ENCODE data around the gene TNFRSF18.
A peak's percentile ranks its signal among the peaks of the same experiment; 100 is the strongest.

TNFRSF18 gene

GRCh38 chr1:1215080-1215676 lies 8.8 kb upstream of the TNFRSF18 start:
- no peak for TF ChIP-seq GABPA (IDR thresholded peaks at IDR 0.05; ENCODE audit: low read depth)
- no peak for TF ChIP-seq POLR2AphosphoS5 (IDR thresholded peaks at IDR 0.05; ENCODE audit: low read depth)
- no peak for TF ChIP-seq REST (IDR thresholded peaks at IDR 0.05; ENCODE audit: insufficient replicate concordance, low read depth)
- TF ChIP-seq SPI1 (IDR thresholded peaks at IDR 0.05; ENCODE audit: borderline replicate concordance, low read depth), result no peak
- TF ChIP-seq, protein P1, sequence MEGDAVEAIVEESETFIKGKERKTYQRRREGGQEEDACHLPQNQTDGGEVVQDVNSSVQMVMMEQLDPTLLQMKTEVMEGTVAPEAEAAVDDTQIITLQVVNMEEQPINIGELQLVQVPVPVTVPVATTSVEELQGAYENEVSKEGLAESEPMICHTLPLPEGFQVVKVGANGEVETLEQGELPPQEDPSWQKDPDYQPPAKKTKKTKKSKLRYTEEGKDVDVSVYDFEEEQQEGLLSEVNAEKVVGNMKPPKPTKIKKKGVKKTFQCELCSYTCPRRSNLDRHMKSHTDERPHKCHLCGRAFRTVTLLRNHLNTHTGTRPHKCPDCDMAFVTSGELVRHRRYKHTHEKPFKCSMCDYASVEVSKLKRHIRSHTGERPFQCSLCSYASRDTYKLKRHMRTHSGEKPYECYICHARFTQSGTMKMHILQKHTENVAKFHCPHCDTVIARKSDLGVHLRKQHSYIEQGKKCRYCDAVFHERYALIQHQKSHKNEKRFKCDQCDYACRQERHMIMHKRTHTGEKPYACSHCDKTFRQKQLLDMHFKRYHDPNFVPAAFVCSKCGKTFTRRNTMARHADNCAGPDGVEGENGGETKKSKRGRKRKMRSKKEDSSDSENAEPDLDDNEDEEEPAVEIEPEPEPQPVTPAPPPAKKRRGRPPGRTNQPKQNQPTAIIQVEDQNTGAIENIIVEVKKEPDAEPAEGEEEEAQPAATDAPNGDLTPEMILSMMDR (IDR thresholded peaks at IDR 0.05; ENCODE audit: insufficient read depth, low read length), result no peak
- H3K27ac ChIP-seq (replicated peaks), result no peak overlapping the region
- no peaks in the 10 kb centered on the region for H3K27me3 ChIP-seq (ENCODE audit: insufficient read depth, poor library complexity, severe bottlenecking)
- H3K4me3 ChIP-seq (replicated peaks; ENCODE audit: insufficient read depth, low read length), result no peak overlapping the region
- DNase-seq (ENCODE audit: low read depth in 1 of 2, low spot score in 1 of 2), result no peak

DNA sequence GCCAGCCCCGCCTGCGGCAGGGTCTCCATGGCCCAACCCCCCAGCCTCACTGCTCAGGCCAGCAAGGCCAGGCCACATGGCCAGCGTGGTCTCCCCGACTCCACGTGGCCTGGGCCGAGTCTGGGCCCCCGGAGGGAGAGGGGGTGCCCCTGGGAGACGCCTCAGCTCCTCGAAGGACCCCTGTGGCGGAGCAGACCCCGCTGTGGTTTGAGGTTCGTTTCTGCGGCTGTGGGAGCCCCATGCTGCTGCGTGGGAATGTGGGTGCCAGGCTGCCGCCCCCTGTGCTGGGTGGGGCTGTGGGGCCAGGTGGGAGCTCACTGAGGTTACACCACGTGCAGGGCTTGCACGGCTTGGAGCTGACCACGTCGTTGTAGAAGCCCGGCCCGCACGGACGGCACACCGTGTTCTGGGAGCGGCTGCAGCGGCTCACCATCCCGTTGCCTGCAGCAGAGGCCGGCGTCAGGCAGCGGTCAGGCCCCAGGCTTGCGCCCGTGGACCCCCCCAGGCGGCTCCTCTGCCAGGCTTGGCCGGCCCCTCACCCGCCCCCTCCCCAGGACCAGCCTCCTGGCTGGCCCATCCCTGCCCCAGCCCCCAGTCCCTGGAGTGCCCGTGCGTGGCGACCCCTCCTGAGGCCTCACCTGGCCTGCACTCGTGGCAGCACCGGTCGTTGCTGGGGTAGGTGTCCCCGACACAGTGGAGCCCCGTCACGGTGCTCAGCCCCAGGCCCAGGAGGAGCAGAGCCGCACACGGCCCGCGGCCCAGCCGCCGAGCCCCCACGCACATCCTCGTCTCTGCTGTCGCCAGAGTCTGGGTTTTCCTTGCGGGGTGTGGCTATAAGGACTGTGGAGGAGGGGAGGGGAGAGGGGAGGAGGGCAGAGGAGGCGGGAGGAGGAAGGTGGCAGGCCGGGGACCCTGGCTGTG lies 7.2 kb upstream of the TNFRSF18 start, which contains the start of gene TNFRSF4:
TNFRSF4 (minus strand) TSS at position 809 of the 921 bp plus-strand sequence; CDS start at position 783, 26 bp downstream.
- H3K27me3 ChIP-seq (ENCODE audit: insufficient read depth, poor library complexity, severe bottlenecking), result peaks cover 1% of the 10 kb centered on the region
- DNase-seq (ENCODE audit: low read depth in 1 of 2, low spot score in 1 of 2), result peak in 1 of 2 experiments; percentile 18
- H3K27ac ChIP-seq (replicated peaks), result no peak within 1 kb of the TSS
- TF ChIP-seq, protein P1 (IDR thresholded peaks at IDR 0.05; ENCODE audit: insufficient read depth, low read length), result no peak
- TF ChIP-seq GABPA (IDR thresholded peaks at IDR 0.05; ENCODE audit: low read depth), result no peak
- TF ChIP-seq SPI1 (IDR thresholded peaks at IDR 0.05; ENCODE audit: borderline replicate concordance, low read depth), result no peak
- no peak for TF ChIP-seq REST (IDR thresholded peaks at IDR 0.05; ENCODE audit: insufficient replicate concordance, low read depth)
- no peak for TF ChIP-seq POLR2AphosphoS5 (IDR thresholded peaks at IDR 0.05; ENCODE audit: low read depth)
- H3K4me3 ChIP-seq (replicated peaks; ENCODE audit: insufficient read depth, low read length), result no peak within 1 kb of the TSS

DNA sequence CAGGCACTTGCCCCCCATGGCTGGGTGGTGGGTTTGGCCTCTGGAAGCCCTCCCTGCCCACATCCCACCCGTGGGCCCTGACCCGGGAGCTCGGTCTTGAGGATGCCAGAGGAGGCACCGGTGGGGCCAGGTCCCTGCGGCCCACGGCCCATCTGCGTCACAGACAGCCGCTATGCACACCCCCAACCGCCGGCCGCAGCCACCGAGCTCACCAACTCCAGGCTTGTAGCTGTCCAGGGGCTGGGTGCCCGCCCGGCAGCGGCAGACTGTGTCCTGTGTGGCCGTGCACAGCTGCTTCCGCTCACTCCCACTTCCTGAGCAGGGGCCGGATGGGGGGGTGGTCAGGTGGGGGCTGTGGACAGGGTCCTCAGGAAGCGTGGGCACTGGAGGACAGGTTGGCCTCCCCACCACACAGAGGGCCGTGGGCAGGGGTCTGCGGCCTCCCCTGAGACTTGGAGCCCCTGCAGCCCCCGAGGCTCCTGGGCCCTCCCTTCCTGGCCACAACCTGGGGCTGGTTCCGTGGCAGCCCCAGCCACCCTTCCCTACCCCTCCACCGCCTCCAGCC lies 6.5 kb upstream of the TNFRSF18 start:
- DNase-seq (ENCODE audit: low read depth in 1 of 2, low spot score in 1 of 2), result peak in 1 of 2 experiments; percentile 48
- peak; percentile 77 for TF ChIP-seq REST (IDR thresholded peaks at IDR 0.05; ENCODE audit: insufficient replicate concordance, low read depth)
- peak; percentile 63; the same call in 1 of the 2 replicates for TF ChIP-seq POLR2AphosphoS5 (IDR thresholded peaks at IDR 0.05; ENCODE audit: low read depth)
- TF ChIP-seq SPI1 (IDR thresholded peaks at IDR 0.05; ENCODE audit: borderline replicate concordance, low read depth), result no peak
- Histone ChIP-seq H3K27ac (replicated peaks) (no peak overlapping the region), H3K4me3 (replicated peaks; ENCODE audit: insufficient read depth, low read length) (no peak overlapping the region), H3K27me3 (ENCODE audit: insufficient read depth, poor library complexity, severe bottlenecking) (peaks cover 5% of the 10 kb centered on the region)
